ENCODE data around the gene NPAS4.

NPAS4 gene

GRCh38 chr11:66448523-66448922, 27.7 kb downstream of the NPAS4 start:
- ChIA-PET CTCF (no interaction called here), POLR2A (no interaction called here)
- Histone ChIP-seq H3K4me1 (ENCODE audit: control insufficient read depth, insufficient read depth, low read length) (no peaks in the 10 kb centered on the region), H3K36me3 (ENCODE audit: control insufficient read depth in 2 of 2, insufficient read depth in 1 of 2, low read length in 2 of 2) (no peaks in the 10 kb centered on the region), H3K9me3 (ENCODE audit: control insufficient read depth, insufficient read depth, low read depth, low read length) (no peaks in the 10 kb centered on the region), H3K27ac (ENCODE audit: extremely low read depth, low read depth, low read length) (no peak overlapping the region), H3K4me3 (ENCODE audit: low read depth, low read length) (no peak overlapping the region)
- no peak for TF ChIP-seq ZNF549 (tag by site-specific recombination; IDR thresholded peaks at IDR 0.05)
- no peak for TF ChIP-seq PRDM1 (tag by site-specific recombination; IDR thresholded peaks at IDR 0.05)
- no peak for TF ChIP-seq SETDB1 (IDR thresholded peaks at IDR 0.05; ENCODE audit: insufficient read length, low read length)
- no peak for TF ChIP-seq ZNF658 (tag by site-specific recombination; IDR thresholded peaks at IDR 0.05)
- TF ChIP-seq GFI1B (tag by site-specific recombination; IDR thresholded peaks at IDR 0.05) = no peak
- TF ChIP-seq GLI4 (tag by site-specific recombination; IDR thresholded peaks at IDR 0.05) = no peak
- no peak for TF ChIP-seq ZNF223 (tag by site-specific recombination; IDR thresholded peaks at IDR 0.05)
- no peak for TF ChIP-seq GLI2 (tag by site-specific recombination; IDR thresholded peaks at IDR 0.05; ENCODE audit: borderline replicate concordance, low read depth)
- no peak for TF ChIP-seq MEIS1 (CRISPR knock-in tag; IDR thresholded peaks at IDR 0.05; ENCODE audit: borderline replicate concordance)
- TF ChIP-seq ZNF202 (tag by site-specific recombination; IDR thresholded peaks at IDR 0.05; ENCODE audit: borderline replicate concordance) = no peak
- no peak for TF ChIP-seq ZNF560 (tag by site-specific recombination; IDR thresholded peaks at IDR 0.05; ENCODE audit: borderline replicate concordance)
- no peak for TF ChIP-seq TSHZ1 (tag by site-specific recombination; IDR thresholded peaks at IDR 0.05; ENCODE audit: borderline replicate concordance)
- TF ChIP-seq ZNF280D (tag by site-specific recombination; IDR thresholded peaks at IDR 0.05) = no peak
- TF ChIP-seq SCRT2 (tag by site-specific recombination; IDR thresholded peaks at IDR 0.05) = no peak
- no peak for TF ChIP-seq ZNF416 (tag by site-specific recombination; IDR thresholded peaks at IDR 0.05)
- TF ChIP-seq PRDM2 (tag by site-specific recombination; IDR thresholded peaks at IDR 0.05; ENCODE audit: borderline replicate concordance) = no peak
- no peak for TF ChIP-seq EGR2 (tag by site-specific recombination; IDR thresholded peaks at IDR 0.05; ENCODE audit: low read depth)
- no peak for TF ChIP-seq ZNF404 (tag by site-specific recombination; IDR thresholded peaks at IDR 0.05)
- TF ChIP-seq ZNF362 (tag by site-specific recombination; IDR thresholded peaks at IDR 0.05) = no peak
